Pulmonary artery endothelial cell (primary cell): ENCODE results near the gene ULK4. TPM values are rescaled to one million over a fixed set of nuclear protein-coding genes. Genes with fewer than 3 reads are reported as not detected.

Experiments used
- DNase-seq: peaks from one replicate; pipeline ENCODE4 v3.0.0-alpha.2; 2011; ENCODE audit warnings: low read depth, low spot score
- total RNA-seq: library from RNA; depleted of rRNA; stranded (reverse); fragments of >200 nt; gene quantifications from 2 replicates; pipeline ENCODE4 v1.2.3, GENCODE V29; 2014

Gene ULK4
- total RNA-seq, 1 donor from 2014 or later = 6.5 TPM

DNA sequence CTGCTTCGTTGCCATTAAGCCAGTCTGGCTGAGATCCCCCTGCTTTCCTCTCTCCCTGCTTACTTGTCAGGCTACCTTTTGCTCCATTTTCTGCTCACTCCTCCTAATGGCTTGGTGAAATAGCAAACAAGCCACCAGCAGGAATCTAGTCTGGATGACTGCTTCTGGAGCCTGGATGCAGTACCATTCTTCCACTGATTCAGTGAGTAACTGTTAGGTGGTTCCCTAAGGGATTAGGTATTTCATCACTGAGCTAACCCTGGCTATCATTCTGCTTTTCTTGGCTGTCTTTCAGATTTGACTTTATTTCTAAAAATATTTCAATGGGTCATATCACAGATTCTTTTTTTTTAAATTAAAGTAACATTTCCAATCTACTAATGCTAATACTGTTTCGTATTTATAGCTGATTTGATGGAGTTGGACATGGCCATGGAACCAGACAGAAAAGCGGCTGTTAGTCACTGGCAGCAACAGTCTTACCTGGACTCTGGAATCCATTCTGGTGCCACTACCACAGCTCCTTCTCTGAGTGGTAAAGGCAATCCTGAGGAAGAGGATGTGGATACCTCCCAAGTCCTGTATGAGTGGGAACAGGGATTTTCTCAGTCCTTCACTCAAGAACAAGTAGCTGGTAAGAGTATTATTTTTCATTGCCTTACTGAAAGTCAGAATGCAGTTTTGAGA, 737.6 kb downstream of the ULK4 start:
- DNase-seq = no peak

GRCh38 chr3:41223691-41224090, 738.2 kb downstream of the ULK4 start:
- no peak for DNase-seq

- no peak for DNase-seq
Observed at GRCh38 chr3:41223078-41223477, 738.8 kb downstream of the ULK4 start.

DNA sequence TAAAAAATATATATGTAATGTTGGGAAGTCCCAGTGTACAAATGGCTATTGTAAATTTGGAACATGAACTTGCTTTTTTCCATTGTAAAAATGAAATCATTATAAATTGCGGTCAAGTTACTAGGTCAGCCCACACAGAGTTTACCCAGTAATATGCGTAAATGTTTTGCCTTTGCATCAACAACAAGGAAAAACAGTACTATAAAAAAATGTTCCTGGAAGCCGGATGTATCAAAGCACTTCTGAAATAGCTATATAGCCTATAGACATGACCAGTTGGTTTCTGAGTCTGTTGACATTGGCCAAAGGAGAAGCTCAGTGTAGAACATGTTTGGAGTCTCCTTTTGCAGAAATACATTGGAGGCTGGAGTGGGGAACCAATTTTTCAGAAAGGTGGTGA, 739.4 kb downstream of the ULK4 start:
- DNase-seq = no peak

- DNase-seq = no peak
Observed at GRCh38 chr3:41222012-41222411, 739.9 kb downstream of the ULK4 start.

GRCh38 chr3:41220906-41221677, 740.8 kb downstream of the ULK4 start:
- no peak for DNase-seq

DNA sequence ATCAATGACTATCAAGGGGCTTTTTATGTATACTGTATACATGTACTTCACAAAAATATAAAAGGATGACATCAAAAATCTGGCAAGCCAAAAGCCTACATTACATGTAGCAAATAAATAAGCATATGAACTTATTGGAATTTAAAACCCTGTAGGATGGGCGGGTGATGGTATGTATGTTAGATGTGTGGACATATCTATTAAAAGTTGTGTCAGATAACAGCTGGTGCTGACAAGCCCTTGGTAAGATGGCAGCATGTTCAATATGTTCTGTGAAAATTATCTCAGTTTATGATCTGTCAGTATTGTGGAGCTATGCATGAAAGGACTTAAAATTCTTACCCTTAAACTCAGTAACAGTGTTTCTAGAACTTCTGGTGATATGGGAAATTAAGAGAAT, 742.5 kb downstream of the ULK4 start:
- no peak for DNase-seq

- no peak for DNase-seq
Observed at GRCh38 chr3:41216993-41217392, 744.9 kb downstream of the ULK4 start.

GRCh38 chr3:41216422-41216821, 745.5 kb downstream of the ULK4 start:
- DNase-seq = no peak

DNA sequence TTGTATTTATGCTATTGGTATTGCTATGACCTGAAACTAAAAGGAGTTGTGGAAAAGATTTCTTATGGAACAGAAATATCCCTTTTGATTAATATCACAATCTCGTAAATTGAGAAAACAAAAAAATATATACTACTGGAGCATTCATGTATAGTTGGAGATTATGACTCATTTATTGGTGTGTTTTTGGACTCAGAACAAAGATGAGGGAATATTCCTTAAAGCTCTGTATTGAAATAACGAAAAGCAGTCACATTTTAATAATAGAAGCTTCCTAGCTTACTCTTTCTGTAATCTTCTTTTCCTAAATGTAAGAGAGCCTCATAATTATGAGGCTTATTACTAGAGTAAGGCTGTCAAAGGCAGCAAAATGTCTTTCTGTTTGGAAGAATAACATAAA, 748.3 kb downstream of the ULK4 start:
- no peak for DNase-seq

- DNase-seq = no peak
Observed at GRCh38 chr3:41212088-41212487, 749.8 kb downstream of the ULK4 start.

DNA sequence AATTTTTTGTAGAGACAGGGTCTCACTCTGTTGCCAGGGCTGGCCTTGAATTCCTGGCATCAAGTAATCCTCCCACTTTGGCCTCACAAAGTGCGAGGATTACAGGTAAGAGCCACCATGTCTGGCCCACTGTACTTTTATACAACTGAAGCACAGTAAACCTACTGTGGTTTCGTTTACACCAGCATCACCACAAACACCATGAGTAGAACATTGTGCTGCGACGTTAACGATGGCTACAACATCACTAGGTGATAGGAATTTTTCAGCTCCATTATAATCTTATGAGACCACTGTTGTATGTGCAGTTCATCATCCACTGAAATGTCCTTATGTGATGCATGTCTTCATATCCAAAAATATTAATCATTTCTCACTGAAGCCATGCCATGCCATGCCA, 750.9 kb downstream of the ULK4 start:
- DNase-seq = no peak

- no peak for DNase-seq
Observed at GRCh38 chr3:41209646-41210045, 752.3 kb downstream of the ULK4 start.

DNA sequence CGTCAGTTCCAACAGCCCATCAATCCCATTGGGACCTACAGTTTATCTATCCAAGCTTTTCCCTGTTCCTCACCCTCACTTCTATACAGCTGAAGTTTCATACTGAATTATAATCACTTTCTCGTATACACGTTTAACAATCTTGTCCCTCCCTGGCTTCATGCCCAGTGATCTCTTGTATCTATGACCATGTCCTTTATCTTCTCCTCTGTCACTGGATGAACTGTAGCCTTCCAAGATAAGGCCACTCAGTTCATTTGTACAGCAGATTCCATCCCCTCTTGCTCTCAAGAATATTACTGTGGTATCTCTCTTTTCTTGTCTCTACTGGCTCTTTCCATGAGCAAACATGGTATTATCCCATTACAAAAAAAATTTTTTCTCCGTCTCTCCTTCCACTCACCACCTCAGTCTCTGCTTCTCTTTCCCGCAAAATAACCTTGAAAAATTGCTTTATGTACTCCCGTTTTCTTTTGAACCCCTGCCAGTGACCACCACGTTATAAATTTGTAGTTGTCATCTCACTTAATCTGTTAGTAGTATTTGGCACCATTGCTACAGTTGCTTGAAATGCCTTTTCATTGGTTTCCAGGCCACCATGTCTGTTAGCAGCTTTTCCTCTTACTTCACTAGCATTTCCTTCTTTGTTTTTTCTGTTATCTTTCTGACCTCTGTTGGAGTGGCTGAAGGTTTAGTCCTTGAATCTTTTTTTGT, 753.2 kb downstream of the ULK4 start:
- DNase-seq = no peak

DNA sequence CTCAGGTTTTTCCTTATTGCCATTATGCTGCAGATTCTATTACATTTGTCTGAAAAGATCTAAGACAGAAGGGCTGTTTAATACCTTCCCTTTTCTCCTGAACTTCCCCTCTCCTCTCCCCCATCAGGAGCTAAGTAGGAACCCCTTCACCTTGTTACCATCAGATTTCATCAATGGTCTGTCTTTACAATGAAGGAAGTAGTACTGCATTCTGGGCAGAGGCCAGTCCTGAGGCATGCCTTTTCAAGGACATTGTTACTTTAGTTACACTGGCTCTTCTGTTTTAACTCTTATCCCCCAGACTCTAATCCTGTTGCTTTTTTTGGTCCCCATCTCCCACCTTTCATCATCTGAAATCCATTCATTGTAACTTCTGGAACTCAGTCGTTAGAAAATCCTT, 754.5 kb downstream of the ULK4 start:
- DNase-seq = no peak

- no peak for DNase-seq
Observed at GRCh38 chr3:41205591-41205990, 756.3 kb downstream of the ULK4 start.

DNA sequence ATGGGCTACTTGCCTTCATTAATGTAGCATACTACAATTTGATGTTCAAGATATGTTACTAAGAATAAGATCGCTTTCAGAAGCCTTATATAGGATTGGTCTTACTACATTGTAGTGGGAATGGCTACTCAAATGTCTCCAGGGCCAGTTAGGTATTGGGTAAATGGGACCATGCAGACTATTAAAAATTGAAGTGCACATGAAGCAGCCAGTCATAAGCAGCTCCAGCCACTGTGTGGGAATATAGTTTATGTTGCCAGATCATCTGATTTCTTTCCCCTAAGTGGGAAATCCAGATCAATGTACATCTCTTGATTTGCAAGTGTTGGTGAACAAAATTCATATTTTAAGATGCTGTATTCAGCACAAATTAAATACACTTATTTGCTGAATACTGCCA, 757.5 kb downstream of the ULK4 start:
- no peak for DNase-seq

DNA sequence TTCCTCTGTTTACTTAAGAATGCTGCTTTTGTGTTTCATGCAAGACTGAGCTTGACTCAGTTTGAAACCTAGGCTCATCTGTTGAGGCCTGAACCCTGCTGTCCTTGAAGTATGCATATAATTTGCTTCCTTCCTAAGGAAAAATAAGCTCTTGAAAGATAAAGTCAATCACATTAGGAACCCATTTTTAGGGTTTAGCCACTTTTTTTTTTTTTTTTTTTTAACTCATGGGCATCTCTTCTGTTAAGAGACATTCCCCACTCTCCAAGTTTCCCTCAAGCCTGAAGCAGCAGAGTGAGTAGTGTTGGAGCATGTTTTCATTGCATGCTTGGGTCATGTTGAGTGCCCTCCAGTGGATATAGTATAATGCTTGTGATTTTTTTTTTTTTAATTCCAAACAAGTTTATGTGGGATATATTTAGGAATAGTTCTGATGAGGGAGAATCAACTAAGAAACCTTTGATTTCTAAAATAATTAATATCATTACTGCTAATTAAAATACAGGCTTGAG, 759.0 kb downstream of the ULK4 start:
- no peak for DNase-seq

DNA sequence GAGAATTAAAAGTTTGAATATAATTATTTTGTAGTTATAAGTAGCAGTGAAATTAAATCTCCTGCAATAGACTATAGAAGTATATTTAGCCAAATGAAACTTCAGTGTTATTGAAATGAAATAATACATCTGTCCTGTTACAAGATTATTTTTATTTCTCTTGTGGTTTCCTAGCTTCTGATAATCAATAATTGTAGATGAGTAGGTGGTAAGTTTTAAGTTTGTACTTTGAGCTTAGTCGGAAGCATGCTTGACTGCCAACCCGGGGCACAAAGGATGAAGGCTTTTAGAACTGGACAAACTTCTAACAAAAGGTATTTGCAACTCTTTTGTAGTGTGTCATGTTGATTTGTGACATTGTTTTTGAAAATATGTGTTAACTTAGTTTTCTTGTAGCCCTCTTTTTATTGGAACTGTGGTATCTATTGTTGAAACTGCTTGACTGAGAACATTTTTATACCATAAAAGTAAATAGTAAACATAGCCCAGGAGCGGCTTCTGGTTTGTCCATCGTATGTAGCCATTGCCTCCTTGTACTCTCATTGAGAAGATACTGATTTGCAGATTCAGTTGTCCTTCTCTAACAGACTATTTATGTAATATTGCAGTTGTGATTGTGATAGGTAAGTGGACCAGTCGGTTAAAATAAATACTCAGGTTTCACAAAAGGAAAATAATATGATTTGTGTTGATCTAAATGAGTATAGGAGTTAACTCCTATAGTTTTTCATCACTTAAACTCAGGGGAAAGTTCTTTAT, 759.6 kb downstream of the ULK4 start:
- no peak for DNase-seq

DNA sequence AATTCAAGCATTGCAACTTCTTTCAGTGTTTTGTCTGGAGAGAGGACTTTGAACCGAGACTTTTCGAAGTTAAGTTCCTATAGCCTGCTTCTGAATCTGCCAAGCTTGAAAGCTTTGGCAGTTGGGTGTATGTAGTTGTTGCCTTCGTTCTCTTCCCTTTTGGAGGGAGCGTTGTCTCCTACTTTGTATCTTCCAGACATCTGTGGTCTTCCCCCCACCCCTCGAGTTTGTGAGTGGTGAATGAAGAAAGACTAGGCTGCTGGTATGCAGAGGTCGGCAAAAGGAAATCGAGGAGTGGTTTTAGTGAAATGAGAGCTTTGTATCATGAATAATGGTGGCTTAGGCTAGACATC, 761.3 kb downstream of the ULK4 start:
- no peak for DNase-seq

DNA sequence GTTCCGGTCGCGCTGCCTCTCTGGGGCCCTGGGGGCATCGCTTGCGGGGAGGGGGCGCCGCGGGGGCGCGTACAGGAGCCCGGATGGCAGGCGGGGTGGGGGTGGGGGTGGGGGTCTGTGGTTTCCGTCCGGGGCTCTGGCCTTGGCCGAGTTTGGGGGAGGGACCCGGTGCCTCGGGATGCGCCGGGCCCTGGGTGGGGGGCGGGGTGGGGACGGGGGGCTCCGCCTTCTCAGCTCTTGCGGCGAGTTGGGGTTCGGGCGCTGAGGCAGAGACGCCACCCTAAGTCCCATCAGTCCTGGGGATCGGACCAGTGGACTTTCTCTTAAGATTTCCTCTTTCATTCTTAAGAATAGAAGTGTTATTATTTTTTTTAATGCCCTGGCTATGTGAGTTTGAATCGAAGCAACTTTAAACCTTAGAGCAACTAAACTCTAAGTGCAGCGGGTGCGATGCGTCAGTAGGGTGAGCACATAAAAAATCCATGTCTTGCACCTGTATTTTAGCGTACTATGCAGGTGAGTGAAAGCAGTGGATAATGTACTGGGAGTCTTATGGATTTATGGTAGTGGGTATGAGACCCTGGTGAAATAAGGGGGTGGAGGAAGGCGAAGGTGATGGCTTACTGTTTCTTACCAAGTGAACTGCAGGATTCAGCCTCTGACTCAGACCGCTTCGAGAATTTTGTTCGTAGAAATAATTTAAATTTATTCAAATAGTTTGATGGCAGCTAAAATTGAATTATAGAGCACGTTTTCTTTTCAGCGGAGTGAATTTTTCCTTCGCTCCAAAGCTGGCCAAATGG, 761.8 kb downstream of the ULK4 start:
- DNase-seq = no peak
